Hepatocyte (in vitro differentiated cells): ENCODE results near the gene XXYLT1. TPM values are rescaled to one million over a fixed set of nuclear protein-coding genes. Genes with fewer than 3 reads are reported as not detected.

Source experiments
- DNase-seq: peaks from one replicate; pipeline ENCODE4 v3.0.0-alpha.2; 2016; ENCODE audit warnings: low spot score
- H2AFZ ChIP-seq: fragments of 200-600 bp; sonication (generic); 2 replicates; pipeline ENCODE4 v1.6.0; 2016; ENCODE audit warnings: antibody characterized with exemption, mild to moderate bottlenecking
- H3K27ac ChIP-seq: fragments of 200-600 bp; sonication (generic); 2 replicates; pipeline ENCODE4 v1.5.1; 2016; ENCODE audit warnings: mild to moderate bottlenecking
- H3K27me3 ChIP-seq: fragments of 200-600 bp; sonication (generic); 2 replicates; pipeline ENCODE4 v1.6.1; 2016
- H3K36me3 ChIP-seq: fragments of 200-600 bp; sonication (generic); replicated peaks from 2 replicates; pipeline ENCODE4 v1.5.1; 2016; ENCODE audit warnings: low read depth; ENCODE audit not compliant: insufficient read depth
- H3K4me1 ChIP-seq: fragments of 200-600 bp; sonication (generic); 2 replicates; pipeline ENCODE4 v1.5.1; 2016; ENCODE audit warnings: mild to moderate bottlenecking, moderate library complexity; ENCODE audit not compliant: insufficient read depth
- H3K4me2 ChIP-seq: fragments of 200-600 bp; sonication (generic); 2 replicates; pipeline ENCODE4 v1.6.0; 2016
- H3K4me3 ChIP-seq: fragments of 200-600 bp; sonication (generic); 2 replicates; pipeline ENCODE4 v1.5.1; 2016; ENCODE audit warnings: mild to moderate bottlenecking
- H3K79me2 ChIP-seq: fragments of 200-600 bp; sonication (generic); 2 replicates; pipeline ENCODE4 v1.6.0; 2017; ENCODE audit warnings: mild to moderate bottlenecking
- H3K9me2 ChIP-seq: fragments of 200-600 bp; sonication (generic); replicated peaks from 2 replicates; pipeline ENCODE4 v1.6.0; 2017; ENCODE audit warnings: mild to moderate bottlenecking; ENCODE audit not compliant: insufficient read depth
- H3K9me3 ChIP-seq: fragments of 200-600 bp; sonication (generic); 2 replicates; pipeline ENCODE4 v1.5.1; 2016; ENCODE audit warnings: low read depth, mild to moderate bottlenecking
- H4K20me1 ChIP-seq: fragments of 200-600 bp; sonication (generic); 2 replicates; pipeline ENCODE4 v1.6.0; 2016; ENCODE audit warnings: mild to moderate bottlenecking; ENCODE audit not compliant: insufficient read depth, poor library complexity, severe bottlenecking
- EZH2 ChIP-seq: fragments of 200-600 bp; sonication (generic); IDR thresholded peaks from 2 replicates; pipeline ENCODE4 v1.6.1; 2016; ENCODE audit warnings: antibody characterized with exemption, mild to moderate bottlenecking, borderline replicate concordance
- EZH2phosphoT487 ChIP-seq: fragments of 200-600 bp; sonication (generic); IDR thresholded peaks from one replicate; pipeline ENCODE4 v1.6.1; 2018; ENCODE audit warnings: antibody characterized with exemption, mild to moderate bottlenecking, low read depth, moderate library complexity; ENCODE audit not compliant: unreplicated experiment, severe bottlenecking
- WGBS: methylation state at CpG from one replicate; pipeline ENCODE4 v1.1.6; 2016; ENCODE audit warnings: low lambda C conversion rate; ENCODE audit errors: missing lambda C conversion rate; 5-methylcytosine and 5-hydroxymethylcytosine counted together
- polyA plus RNA-seq: library from polyadenylated mRNA; unstranded; fragments of >200 nt; fragmentation: Nextera tagmentation; extraction: Ambion mirVana; gene quantifications from 2 replicates; pipeline ENCODE4 v1.2.1, GENCODE V29; 2016
- total RNA-seq: library from RNA; depleted of rRNA; stranded (reverse); fragments of >200 nt; gene quantifications from 2 replicates; pipeline ENCODE4 v1.2.3, GENCODE V29; 2014
- TF ChIP-seq, protein P1 (sequence below): fragments of 200-600 bp; sonication (generic); IDR thresholded peaks from 2 replicates; pipeline ENCODE4 v1.5.1; 2016; ENCODE audit warnings: antibody characterized with exemption, mild to moderate bottlenecking; ENCODE audit not compliant: poor library complexity

Gene XXYLT1
- total and polyA plus RNA-seq, 2 experiments from 2014 or later, result 20.9 to 25.6 TPM

GRCh38 chr3:195075199-195075940 is 195.6 kb downstream of the XXYLT1 start:
- Histone ChIP-seq H3K4me2 (no peak overlapping the region), H3K36me3 (no peaks in the 10 kb centered on the region), H2AFZ (no peak overlapping the region), H4K20me1 (no peaks in the 10 kb centered on the region), H3K27me3 (no peaks in the 10 kb centered on the region), H3K9me3 (no peaks in the 10 kb centered on the region), H3K4me3 (no peak overlapping the region), H3K27ac (no peak overlapping the region), H3K79me2 (no peaks in the 10 kb centered on the region), H3K4me1 (peaks cover 19% of the 10 kb centered on the region), H3K9me2 (no peaks in the 10 kb centered on the region)
- TF ChIP-seq EZH2, result no peak
- no peak for TF ChIP-seq EZH2phosphoT487
- TF ChIP-seq, protein P1, sequence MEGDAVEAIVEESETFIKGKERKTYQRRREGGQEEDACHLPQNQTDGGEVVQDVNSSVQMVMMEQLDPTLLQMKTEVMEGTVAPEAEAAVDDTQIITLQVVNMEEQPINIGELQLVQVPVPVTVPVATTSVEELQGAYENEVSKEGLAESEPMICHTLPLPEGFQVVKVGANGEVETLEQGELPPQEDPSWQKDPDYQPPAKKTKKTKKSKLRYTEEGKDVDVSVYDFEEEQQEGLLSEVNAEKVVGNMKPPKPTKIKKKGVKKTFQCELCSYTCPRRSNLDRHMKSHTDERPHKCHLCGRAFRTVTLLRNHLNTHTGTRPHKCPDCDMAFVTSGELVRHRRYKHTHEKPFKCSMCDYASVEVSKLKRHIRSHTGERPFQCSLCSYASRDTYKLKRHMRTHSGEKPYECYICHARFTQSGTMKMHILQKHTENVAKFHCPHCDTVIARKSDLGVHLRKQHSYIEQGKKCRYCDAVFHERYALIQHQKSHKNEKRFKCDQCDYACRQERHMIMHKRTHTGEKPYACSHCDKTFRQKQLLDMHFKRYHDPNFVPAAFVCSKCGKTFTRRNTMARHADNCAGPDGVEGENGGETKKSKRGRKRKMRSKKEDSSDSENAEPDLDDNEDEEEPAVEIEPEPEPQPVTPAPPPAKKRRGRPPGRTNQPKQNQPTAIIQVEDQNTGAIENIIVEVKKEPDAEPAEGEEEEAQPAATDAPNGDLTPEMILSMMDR, result no peak
- DNase-seq, result no peak
- WGBS, result 96% methylated on average over 14 of the region's 14 CpGs

GRCh38 chr3:195073866-195074860 is 196.8 kb downstream of the XXYLT1 start:
- H3K4me3 ChIP-seq, result no peak overlapping the region
- H3K27ac ChIP-seq, result no peak overlapping the region
- no peaks in the 10 kb centered on the region for H3K36me3 ChIP-seq
- H4K20me1 ChIP-seq, result no peaks in the 10 kb centered on the region
- WGBS, result 94% methylated on average over 25 of the region's 25 CpGs
- H3K79me2 ChIP-seq, result no peaks in the 10 kb centered on the region
- H3K9me2 ChIP-seq, result no peaks in the 10 kb centered on the region
- H3K9me3 ChIP-seq, result no peaks in the 10 kb centered on the region
- TF ChIP-seq, protein P1, result no peak
- TF ChIP-seq EZH2 (no peak), EZH2phosphoT487 (no peak)
- H3K4me1 ChIP-seq, result peaks cover 11% of the 10 kb centered on the region
- no peak overlapping the region for H2AFZ ChIP-seq
- no peak for DNase-seq
- no peak overlapping the region for H3K4me2 ChIP-seq
- no peaks in the 10 kb centered on the region for H3K27me3 ChIP-seq

- Histone ChIP-seq H3K4me3 (no peak overlapping the region), H3K4me1 (peaks cover 11% of the 10 kb centered on the region), H2AFZ (no peak overlapping the region), H3K36me3 (no peaks in the 10 kb centered on the region), H3K27me3 (no peaks in the 10 kb centered on the region), H4K20me1 (no peaks in the 10 kb centered on the region), H3K9me3 (no peaks in the 10 kb centered on the region), H3K9me2 (no peaks in the 10 kb centered on the region), H3K27ac (no peak overlapping the region), H3K4me2 (no peak overlapping the region), H3K79me2 (no peaks in the 10 kb centered on the region)
- 92% methylated on average over 19 of the region's 19 CpGs for WGBS
- DNase-seq, result no peak
- TF ChIP-seq EZH2phosphoT487 (no peak), EZH2 (no peak)
- TF ChIP-seq, protein P1, result no peak
These were observed 197.9 kb downstream of the XXYLT1 start for GRCh38 chr3:195072916-195073564.
